WI38 (cell line): ENCODE measurements around the gene OR52E2.
"Not testable (repeated sequence)": the region's sequence is repeated elsewhere in the genome, so short reads cannot be mapped to it uniquely, and the experiment has no call there.

ENCODE experiments used
- H3K4me3 ChIP-seq: 2 replicates; pipeline ENCODE4 v1.5.1; 2011; ENCODE audit warnings: low read depth, mild to moderate bottlenecking, control low read depth, low read length
- TF ChIP-seq, protein P1 (sequence below): IDR thresholded peaks from 2 replicates; pipeline ENCODE4 v1.5.1; 2012; ENCODE audit warnings: low read depth, mild to moderate bottlenecking, control low read depth, low read length

OR52E2 gene

GRCh38 chr11:5088556-5088955 is 29.1 kb upstream of the OR52E2 start:
- no peak overlapping the region for H3K4me3 ChIP-seq
- TF ChIP-seq, protein P1, sequence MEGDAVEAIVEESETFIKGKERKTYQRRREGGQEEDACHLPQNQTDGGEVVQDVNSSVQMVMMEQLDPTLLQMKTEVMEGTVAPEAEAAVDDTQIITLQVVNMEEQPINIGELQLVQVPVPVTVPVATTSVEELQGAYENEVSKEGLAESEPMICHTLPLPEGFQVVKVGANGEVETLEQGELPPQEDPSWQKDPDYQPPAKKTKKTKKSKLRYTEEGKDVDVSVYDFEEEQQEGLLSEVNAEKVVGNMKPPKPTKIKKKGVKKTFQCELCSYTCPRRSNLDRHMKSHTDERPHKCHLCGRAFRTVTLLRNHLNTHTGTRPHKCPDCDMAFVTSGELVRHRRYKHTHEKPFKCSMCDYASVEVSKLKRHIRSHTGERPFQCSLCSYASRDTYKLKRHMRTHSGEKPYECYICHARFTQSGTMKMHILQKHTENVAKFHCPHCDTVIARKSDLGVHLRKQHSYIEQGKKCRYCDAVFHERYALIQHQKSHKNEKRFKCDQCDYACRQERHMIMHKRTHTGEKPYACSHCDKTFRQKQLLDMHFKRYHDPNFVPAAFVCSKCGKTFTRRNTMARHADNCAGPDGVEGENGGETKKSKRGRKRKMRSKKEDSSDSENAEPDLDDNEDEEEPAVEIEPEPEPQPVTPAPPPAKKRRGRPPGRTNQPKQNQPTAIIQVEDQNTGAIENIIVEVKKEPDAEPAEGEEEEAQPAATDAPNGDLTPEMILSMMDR: no peak

DNA sequence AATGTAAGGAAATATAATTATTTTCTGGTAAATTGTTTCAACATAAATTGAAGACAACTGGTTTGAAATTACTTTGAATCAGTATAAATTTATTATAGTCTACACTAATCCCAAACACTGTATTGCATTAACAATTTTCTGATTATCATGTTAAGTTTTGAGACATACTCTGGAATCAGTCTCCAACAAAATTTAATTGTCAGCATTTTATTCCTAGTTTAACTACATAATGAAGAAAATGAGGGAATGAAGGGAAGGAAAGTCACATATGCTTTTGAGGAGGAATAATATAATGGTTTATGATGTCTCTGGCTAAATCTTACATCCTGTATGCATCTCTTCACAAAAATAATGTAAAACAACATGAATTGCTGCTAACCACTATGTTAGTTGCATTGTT is 24.2 kb upstream of the OR52E2 start:
- H3K4me3 ChIP-seq: no peak overlapping the region
- TF ChIP-seq, protein P1: no peak

- H3K4me3 ChIP-seq: no peak overlapping the region
- TF ChIP-seq, protein P1: no peak
These were observed 22.0 kb upstream of the OR52E2 start for GRCh38 chr11:5081405-5081804.

DNA sequence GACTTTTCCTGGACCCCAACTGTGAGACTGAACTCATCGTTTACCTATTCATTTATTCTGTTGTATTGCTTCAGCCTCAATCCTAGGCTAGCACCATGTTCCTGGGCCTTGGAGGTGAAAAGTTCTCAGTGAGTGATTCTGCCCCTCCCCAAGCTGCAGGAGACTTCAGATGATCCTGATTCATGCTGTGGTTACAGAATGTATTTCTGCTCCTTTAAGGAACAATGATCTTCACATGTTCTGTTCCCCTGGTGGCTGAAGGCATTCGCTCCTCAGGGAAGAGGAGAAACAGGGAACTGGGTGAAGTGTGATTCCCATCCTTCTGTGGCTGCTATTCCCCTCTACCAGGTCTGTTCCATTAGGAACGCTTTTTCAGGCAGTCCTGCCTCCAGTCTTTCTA is 12.4 kb upstream of the OR52E2 start:
- TF ChIP-seq, protein P1: no peak
- no peak overlapping the region for H3K4me3 ChIP-seq

GRCh38 chr11:5069272-5069671 is 9.8 kb upstream of the OR52E2 start, which contains the start of gene OR52E1:
OR52E1 (plus strand) TSS chr11:5069572.
- TF ChIP-seq, protein P1: no peak
- H3K4me3 ChIP-seq: no peak within 1 kb of the TSS

GRCh38 chr11:5065027-5065426 is 5.6 kb upstream of the OR52E2 start:
- TF ChIP-seq, protein P1: no peak
- no peak overlapping the region for H3K4me3 ChIP-seq

- not testable (repeated sequence) for H3K4me3 ChIP-seq
These were observed 748 bp downstream of the OR52E2 start for GRCh38 chr11:5058679-5059078.

DNA sequence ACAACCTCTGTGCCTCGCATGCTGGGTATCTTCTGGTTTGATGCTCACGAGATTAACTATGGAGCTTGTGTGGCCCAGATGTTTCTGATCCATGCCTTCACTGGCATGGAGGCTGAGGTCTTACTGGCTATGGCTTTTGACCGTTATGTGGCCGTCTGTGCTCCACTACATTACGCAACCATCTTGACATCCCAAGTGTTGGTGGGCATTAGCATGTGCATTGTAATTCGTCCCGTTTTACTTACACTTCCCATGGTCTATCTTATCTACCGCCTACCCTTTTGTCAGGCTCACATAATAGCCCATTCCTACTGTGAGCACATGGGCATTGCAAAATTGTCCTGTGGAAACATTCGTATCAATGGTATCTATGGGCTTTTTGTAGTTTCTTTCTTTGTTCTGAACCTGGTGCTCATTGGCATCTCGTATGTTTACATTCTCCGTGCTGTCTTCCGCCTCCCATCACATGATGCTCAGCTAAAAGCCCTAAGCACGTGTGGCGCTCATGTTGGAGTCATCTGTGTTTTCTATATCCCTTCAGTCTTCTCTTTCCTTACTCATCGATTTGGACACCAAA is 12.6 kb downstream of the OR52E2 start:
- TF ChIP-seq, protein P1: no peak
- H3K4me3 ChIP-seq: no peak overlapping the region
